Adrenal gland (tissue), 12 donors: ENCODE results near the gene AGXT. TPM values are rescaled to one million over a fixed set of nuclear protein-coding genes. Genes with fewer than 3 reads are reported as not detected.

Source experiments
- DNase-seq, 7 donors: peaks; one replicate each; pipeline ENCODE4 v3.0.0-alpha.2; 2019 to 2020
- H3K27ac ChIP-seq, 5 donors: fragments of 200-600 bp; sonication (generic) in 4 of 5; 1 replicate in 3 of 5; 2 replicates in 2 of 5; pipeline versions ENCODE4 v1.5.1 to v1.8.0; 2016 to 2020; ENCODE audit warnings: mild to moderate bottlenecking in 1 of 5
- H3K27me3 ChIP-seq: fragments of 200-600 bp; 2 replicates; pipeline ENCODE4 v1.8.0; 2021
- H3K36me3 ChIP-seq, 2 donors: fragments of 200-600 bp; replicated peaks in 1 of 2; 1 replicate in 1 of 2; 2 replicates in 1 of 2; pipeline versions ENCODE4 v1.5.1 to v1.8.0; 2018 to 2022
- H3K4me1 ChIP-seq, 2 donors: fragments of 200-600 bp; replicated peaks in 1 of 2; 1 replicate in 1 of 2; 2 replicates in 1 of 2; pipeline versions ENCODE4 v1.5.1 to v1.8.0; 2018 to 2021
- H3K4me3 ChIP-seq, 4 donors: fragments of 200-600 bp; sonication (generic) in 3 of 4; one replicate each; pipeline ENCODE4 v1.5.1; 2016 to 2018
- H3K9me3 ChIP-seq, 3 donors: fragments of 200-600 bp; sonication (generic) in 1 of 3; replicated peaks in 1 of 3; 1 replicate in 2 of 3; 2 replicates in 1 of 3; pipeline versions ENCODE4 v1.5.1 to v1.8.0; 2016 to 2021
- POLR2A ChIP-seq, 2 donors: fragments of 450-650 bp; IDR thresholded peaks; one replicate each; pipeline ENCODE4 v1.6.1; 2017; ENCODE audit warnings: antibody characterized with exemption in 2 of 2, mild to moderate bottlenecking in 2 of 2, moderate library complexity in 1 of 2
- WGBS, 4 donors: extraction: QIAGEN DNeasy Blood & Tissue Kit in 2 of 4; methylation state at CpG; one replicate each; pipeline versions ENCODE4 v1.1.5 to v1.1.7; 2013 to 2017; 5-methylcytosine and 5-hydroxymethylcytosine counted together
- intact Hi-C, 2 donors: fragments of 100-400 bp; cut with DNase I; formaldehyde crosslinking; loops; one replicate each; pipeline versions ENCODE4 v1.14.1 to v1.15.0; 2022 to 2023
- polyA plus RNA-seq, 3 donors: library from polyadenylated mRNA; stranded (reverse); fragments of 200-250 nt in 2 of 3; fragments of 350-450 nt in 1 of 3; fragmentation: Illumina TruSeq in 1 of 3; extraction: RNeasy Lipid Tissue Mini Kit (QIAGEN cat#74804) in 1 of 3; gene quantifications; one replicate each; pipeline ENCODE4 v1.2.3, GENCODE V29; 2013 to 2014
- total RNA-seq, 9 donors: library from RNA; depleted of rRNA in 4 of 9; stranded (reverse); fragments of >200 nt in 4 of 9; fragments of 120-200 nt in 1 of 9; fragmentation: NEBNext Ultra II Directional in 1 of 9; extraction: Animal tissue kit (Norgen Biotek cat#: 25700) in 1 of 9; gene quantifications; one replicate each; pipeline versions ENCODE4 v1.1.0 to v1.2.4, GENCODE V29; 2013 to 2023
- TF ChIP-seq, protein P1 (sequence below), 6 experiments: fragments of 450-650 bp in 4 of 6; fragments of 200-600 bp in 2 of 6; sonication (generic) in 1 of 6; IDR thresholded peaks; 1 replicate in 5 of 6; 2 replicates in 1 of 6; pipeline versions ENCODE4 v1.5.1 to v1.8.0; 2016 to 2021; ENCODE audit warnings: antibody characterized with exemption in 6 of 6, mild to moderate bottlenecking in 2 of 6, moderate library complexity in 1 of 6
- donor health status: healthy with polysubstance abuse.
- donor health status: Bipolar disorder and iron deficiency.
- donor health status: DM: yes; HTN: yes; CAD: no.
- donor health status: DM: no; HTN: no; CAD: no.
- donor health status: DM: no; HTN: no; CAD: no.
- donor health status: DM: yes; HTN: yes; CAD: no.

The AGXT gene
- total and polyA plus RNA-seq, 12 donors = 0.14 to 1.2 (median 0.47) TPM; not detected in 3

DNA sequence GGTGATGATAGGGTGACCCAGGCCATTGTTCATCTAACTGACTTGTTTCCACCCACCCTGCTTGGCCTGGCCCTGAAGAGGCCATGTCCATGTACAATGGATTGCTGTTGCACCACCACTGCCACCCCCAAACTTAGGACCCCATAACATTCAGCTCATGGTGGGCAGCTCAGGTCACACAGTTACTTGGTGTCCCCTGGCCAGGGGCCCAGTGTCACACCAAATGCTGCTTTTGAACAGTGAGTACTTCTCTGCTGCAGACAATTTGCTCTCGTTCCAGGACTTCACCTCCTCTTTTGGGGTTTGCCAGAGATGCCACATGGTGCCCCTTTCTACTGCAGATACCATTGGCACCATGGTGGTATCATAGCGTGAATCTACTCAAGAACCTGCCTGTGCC is 15.6 kb downstream of the AGXT start:
- intact Hi-C loops = no loop called here
- 83 to 100% (median 92%) methylated on average over 2 of the region's 2 CpGs for WGBS, 4 donors

DNA sequence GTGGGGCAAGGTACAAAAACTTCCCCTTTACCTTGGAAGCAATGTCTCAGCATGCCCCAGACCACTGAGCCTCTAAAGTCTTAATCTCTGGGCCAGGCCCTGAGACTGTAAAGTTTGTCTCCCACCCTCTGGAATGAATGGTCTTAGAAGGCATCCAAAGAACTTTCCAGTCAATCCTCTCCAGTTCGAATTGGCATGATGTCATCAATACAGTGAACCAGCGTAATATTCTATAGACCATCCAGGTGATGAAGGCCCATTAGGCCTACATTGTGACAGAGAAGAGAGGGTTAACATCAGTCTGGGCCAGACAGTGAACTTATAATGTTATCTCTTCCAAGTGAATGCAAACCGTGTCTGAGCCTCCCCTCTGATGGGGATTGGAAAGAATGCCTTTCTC is 16.1 kb downstream of the AGXT start:
- H3K4me3 ChIP-seq = no peak overlapping the region
- WGBS, 4 donors = 84 to 96% (median 86%) methylated on average over 3 of the region's 3 CpGs
- H3K4me1 ChIP-seq = no peaks in the 10 kb centered on the region
- intact Hi-C loops = no loop called here
- DNase-seq = no peak
- no peaks in the 10 kb centered on the region for H3K36me3 ChIP-seq
- no peak overlapping the region for H3K27ac ChIP-seq
- no peaks in the 10 kb centered on the region for H3K27me3 ChIP-seq
- no peak for TF ChIP-seq POLR2A (IDR thresholded peaks at IDR 0.05)
- TF ChIP-seq, protein P1, sequence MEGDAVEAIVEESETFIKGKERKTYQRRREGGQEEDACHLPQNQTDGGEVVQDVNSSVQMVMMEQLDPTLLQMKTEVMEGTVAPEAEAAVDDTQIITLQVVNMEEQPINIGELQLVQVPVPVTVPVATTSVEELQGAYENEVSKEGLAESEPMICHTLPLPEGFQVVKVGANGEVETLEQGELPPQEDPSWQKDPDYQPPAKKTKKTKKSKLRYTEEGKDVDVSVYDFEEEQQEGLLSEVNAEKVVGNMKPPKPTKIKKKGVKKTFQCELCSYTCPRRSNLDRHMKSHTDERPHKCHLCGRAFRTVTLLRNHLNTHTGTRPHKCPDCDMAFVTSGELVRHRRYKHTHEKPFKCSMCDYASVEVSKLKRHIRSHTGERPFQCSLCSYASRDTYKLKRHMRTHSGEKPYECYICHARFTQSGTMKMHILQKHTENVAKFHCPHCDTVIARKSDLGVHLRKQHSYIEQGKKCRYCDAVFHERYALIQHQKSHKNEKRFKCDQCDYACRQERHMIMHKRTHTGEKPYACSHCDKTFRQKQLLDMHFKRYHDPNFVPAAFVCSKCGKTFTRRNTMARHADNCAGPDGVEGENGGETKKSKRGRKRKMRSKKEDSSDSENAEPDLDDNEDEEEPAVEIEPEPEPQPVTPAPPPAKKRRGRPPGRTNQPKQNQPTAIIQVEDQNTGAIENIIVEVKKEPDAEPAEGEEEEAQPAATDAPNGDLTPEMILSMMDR (IDR thresholded peaks at IDR 0.05) = no peak
- no peaks in the 10 kb centered on the region for H3K9me3 ChIP-seq

More for the DNA sequence above, 15.6 kb downstream of the AGXT start:
- TF ChIP-seq POLR2A (IDR thresholded peaks at IDR 0.05) = no peak
- TF ChIP-seq, protein P1 (IDR thresholded peaks at IDR 0.05) = no peak
- Histone ChIP-seq H3K9me3 (no peaks in the 10 kb centered on the region), H3K36me3 (no peaks in the 10 kb centered on the region), H3K27me3 (no peaks in the 10 kb centered on the region), H3K4me3 (no peak overlapping the region), H3K27ac (no peak overlapping the region), H3K4me1 (no peaks in the 10 kb centered on the region)
- DNase-seq = no peak

DNA sequence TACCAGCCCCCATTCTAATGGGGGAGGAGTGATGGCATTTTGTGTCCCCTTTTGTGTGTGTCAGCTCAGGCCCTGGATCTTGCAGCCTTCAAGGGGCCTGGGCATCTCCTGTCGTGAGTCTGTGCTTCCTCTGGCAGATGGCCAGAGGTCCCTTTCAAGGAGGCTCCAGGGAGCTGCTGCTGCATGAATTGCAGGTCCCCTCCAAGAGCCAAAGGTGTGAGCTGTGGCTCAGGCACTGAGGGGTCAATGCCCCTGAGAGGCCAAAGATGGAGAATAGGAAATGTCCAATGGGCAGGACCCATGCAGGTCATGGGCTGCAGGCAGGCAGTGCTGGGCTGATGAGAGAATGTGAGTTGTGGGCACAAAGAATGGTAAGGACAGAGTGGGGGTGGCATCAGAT is 16.9 kb downstream of the AGXT start:
- Histone ChIP-seq H3K9me3 (no peaks in the 10 kb centered on the region), H3K4me1 (no peaks in the 10 kb centered on the region), H3K27ac (no peak overlapping the region), H3K4me3 (no peak overlapping the region), H3K27me3 (no peaks in the 10 kb centered on the region), H3K36me3 (no peaks in the 10 kb centered on the region)
- DNase-seq = no peak
- no peak for TF ChIP-seq POLR2A (IDR thresholded peaks at IDR 0.05)
- TF ChIP-seq, protein P1 (IDR thresholded peaks at IDR 0.05) = no peak
- WGBS, 4 donors = 63 to 70% (median 65%) methylated on average over 1 of the region's 1 CpG; no CpG with 5 or more reads in 1 of the 4 donors
- intact Hi-C loops = no loop called here

DNA sequence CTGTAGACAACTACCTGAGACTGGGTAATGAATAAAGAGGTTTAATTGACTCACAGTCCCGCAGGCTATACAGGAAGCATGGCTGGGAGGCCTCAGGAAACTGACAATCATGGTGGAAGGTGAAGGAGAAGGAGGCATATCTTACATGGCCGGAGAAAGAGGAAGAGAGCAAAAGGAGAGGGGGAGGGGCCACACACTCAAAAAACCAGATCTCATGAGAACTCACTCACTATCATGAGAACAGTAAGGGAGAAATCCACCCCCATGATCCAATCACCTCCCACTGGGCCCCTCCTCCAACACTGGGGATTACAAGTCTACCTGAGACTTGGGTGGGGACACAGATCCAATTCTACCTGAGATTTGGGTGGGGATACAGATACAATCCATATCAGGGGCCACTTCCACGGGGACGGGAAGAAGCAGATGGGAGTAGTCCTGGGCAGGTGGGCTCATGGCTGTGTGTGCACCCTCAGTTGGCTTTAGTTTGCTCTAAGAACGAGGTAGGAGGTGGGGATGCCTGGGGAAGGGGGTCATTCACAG is 17.5 kb downstream of the AGXT start:
- H3K27ac ChIP-seq = no peak overlapping the region
- no peak for DNase-seq
- no peak for TF ChIP-seq POLR2A (IDR thresholded peaks at IDR 0.05)
- TF ChIP-seq, protein P1 (IDR thresholded peaks at IDR 0.05) = no peak
- intact Hi-C loops = no loop called here
- no peaks in the 10 kb centered on the region for H3K36me3 ChIP-seq
- no peak overlapping the region for H3K4me3 ChIP-seq
- 80 to 85% (median 83%) methylated on average over 4 to 5 of the region's 5 CpGs for WGBS, 4 donors
- no peaks in the 10 kb centered on the region for H3K27me3 ChIP-seq
- H3K4me1 ChIP-seq = no peaks in the 10 kb centered on the region
- H3K9me3 ChIP-seq = no peaks in the 10 kb centered on the region
